HG02571 (cell line): Measurements from ENCODE around the gene NEK9.
A peak's percentile ranks its signal among the peaks of the same experiment; 100 is the strongest.

ENCODE experiments used
- ATAC-seq: cut with Tn5 transposase; IDR thresholded peaks from one replicate; pipeline ENCODE4 v1.9.1; 2021; ENCODE audit warnings: mild to moderate bottlenecking, moderate library complexity; ENCODE audit not compliant: unreplicated experiment

NEK9 gene

DNA sequence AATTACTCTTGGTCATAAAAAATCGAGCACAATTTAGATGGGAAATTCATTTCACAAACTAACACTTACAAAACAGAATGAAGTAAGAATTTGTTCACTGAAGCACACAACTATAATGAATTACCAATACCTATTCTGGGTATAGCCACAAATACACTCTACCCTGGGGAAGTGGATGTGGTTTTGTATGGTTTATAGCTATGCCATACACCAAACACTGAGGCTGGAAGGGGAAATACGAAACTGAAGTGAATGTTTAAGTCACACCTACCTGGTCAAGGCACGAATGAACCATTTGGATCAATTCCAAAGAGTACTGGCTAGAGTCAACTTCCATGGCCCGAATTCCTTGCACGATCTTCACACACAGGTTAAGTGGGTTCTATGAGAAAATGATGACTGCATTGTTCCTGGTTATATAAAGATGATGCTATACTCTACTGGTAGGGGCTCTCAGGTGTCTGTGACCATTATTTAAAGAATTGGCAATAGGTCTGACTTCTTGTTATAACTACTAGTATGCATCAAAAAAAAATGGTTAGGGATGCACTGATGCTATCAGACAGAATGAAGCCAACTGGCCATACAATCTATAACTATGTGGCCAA, 12.8 kb downstream of the NEK9 start:
- ATAC-seq = no peak

DNA sequence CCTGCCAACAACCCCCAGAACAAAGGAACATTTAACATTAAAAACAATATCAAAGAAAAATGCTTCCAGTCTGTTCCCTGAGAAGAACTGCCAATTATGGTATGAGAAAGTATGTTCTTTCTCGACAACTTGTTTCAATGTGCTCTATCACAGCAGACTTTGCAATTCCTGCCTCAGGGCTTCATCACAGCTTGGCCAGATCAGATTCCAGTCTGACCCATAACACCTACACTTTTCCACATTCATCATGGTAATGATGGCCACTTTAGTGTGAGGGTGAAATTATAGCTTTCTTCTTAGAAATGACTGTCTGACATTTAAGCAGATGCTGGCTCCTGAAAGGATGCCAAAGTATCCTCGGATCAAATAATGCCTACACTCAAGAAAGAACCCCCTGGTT, 17.0 kb downstream of the NEK9 start:
- ATAC-seq = no peak

DNA sequence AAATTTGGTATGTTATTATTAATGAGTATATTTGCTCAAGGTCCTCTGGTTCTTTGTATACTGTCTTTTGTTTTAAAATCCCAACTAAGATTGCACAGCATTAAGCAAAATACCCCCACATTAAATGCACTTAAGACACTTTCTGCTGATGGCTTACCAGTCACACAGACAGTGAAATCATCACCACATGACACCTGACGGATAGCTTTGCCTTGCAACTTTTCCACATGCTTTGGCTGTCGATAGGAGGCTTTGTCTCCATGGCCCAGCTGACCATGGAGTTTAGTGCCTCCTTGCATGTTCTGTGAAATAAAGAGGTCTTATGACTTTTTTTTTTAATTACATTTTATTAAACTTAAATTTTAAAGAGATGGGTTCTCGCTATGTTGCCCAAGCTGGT, 19.7 kb downstream of the NEK9 start:
- no peak for ATAC-seq

DNA sequence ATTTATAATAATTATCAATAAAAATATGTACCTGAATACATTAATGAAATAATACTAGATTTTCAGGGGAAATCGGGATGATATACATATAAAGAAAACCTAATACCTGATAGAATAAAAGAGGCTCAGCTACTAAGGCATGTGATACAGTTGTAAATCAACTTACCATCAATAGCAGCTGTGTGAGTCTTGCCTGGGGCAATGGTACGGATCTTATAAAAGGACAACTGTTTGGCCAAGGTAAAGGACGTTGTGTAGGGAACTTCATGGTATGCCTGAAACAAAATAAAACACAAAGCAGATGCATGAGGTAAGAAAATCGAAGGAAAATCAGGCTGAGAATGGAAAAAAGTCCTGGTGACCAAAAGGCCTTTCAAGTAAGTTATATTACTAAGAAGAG, 25.4 kb downstream of the NEK9 start:
- ATAC-seq = no peak

DNA sequence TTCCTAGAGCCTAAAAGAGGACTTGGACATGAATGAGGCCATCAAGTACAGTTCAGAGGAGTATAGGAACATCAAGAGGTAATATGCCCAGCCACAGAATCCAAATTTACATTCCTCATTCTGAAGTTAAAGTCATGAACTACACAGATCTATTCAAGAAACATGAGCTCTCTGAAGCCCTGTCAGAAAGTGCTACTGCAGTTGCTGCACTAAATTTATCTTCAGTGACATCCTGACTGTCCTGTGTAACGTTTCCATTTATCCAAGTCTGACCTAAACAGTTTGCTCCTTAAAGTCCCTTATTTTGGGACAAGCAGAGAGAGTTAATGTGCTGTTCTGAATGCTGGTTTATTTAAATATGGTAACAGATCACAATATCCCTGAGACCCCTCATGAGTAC, 28.2 kb downstream of the NEK9 start:
- ATAC-seq = no peak

DNA sequence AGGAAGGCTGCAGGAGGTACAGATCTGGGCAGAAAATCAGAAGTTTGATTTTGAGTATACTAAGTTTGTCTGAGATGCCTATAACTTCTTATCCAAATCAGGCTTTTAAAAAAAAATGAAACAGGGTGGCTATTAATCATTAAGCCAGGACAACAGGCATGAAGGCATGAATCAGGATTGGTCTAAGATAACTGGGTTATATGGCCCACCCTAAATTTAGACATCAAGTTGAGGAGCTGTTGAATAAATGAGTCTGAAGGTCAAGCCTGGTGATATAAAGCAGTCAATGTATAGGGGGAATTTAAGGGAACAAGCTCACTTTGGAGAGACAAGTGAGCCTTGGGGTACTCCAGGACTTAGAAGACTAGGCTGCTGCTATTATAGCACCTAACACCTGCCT, 28.6 kb downstream of the NEK9 start:
- no peak for ATAC-seq

DNA sequence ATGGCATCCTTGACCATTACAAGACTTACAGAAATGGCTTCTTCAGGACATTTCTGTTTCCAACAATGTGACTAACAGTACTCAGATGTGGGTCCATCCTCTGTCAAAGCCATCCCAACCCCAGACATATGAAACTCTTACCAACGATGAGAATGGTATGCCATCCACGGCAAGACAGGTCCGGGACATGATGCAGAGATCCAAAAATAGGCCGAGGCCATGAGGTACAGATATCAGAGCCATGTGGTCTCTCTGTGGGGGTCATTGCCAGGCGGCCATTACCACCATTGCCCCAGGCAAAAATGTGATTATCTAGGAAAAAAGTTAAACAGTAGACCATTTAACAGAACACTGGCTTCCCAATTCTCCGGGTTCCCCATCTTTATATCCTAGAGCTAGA, 29.9 kb downstream of the NEK9 start:
- ATAC-seq = no peak

DNA sequence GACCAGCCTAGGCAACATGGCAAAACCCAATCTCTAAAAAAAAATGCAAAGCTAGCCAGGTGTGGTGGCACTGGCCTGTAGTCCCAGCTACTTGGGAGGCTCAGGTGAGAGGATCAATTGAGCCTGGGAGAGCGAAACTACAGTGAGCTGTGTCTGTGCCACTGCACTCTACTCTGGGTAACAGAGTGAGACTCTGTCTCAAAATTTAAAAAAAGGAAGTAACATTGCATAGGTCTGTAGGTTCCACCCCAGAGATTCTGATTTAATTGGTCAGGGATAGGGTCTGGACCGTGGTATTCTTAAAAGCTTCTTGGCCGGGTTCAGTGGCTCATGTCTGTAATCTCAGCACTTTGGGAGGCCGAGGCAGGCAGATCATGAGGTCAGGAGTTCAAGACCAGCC, 31.2 kb downstream of the NEK9 start:
- ATAC-seq = no peak

DNA sequence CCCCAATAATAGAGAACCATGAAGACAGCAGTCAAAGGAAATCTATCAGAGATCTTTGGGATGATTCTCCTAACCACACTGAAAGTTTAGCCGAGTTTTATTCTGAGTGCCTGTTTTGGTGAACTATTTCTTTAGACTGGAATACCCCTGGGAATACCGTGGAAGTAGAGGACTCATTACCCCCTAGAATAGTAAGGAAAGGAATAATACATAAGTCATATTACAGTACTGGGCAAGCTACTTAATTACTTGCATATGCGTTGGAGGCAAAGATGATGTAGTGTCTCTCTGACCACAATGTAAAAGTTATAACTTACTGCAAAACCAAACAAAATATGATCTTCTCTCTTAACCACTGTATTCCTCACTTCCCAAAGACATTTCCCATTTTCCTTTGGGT, 32.0 kb downstream of the NEK9 start:
- no peak for ATAC-seq

DNA sequence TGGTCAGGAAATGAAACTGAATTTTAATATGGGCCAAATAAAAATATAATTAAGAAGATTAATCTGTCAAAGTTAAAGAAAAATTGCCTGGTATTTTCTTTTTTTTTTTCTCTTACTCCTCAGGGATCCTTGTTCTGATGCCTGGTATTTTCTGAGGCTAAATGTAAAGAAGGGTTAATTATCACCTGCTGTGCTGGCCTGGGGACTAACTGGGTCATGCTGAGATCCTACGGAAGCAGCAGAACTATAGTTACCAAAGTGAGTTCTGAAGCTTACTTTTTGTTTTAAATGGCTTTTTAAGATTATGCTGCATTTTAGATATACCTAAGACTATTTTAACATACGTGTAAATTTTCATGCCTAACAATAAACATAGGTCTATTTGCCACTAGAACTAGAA, 34.1 kb downstream of the NEK9 start:
- ATAC-seq = no peak

DNA sequence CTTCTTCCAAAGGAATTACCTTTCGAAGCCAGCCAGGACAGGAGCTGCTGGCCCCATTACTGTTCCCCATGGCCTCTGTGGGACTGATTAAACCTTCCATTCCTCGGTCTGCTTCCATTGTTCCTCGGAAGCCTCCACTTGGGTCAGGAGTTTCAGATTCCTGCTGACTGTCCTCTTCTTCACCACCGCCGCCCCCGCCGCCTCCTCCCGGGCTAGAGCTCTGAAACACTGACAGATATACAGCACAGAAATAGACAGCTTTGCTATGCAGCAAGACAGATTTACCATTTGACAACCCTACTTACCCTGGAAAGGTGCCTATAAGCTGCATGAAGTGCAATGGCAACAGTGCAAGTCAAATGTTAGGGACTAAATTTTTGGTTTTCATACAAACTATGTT, 35.6 kb downstream of the NEK9 start:
- no peak for ATAC-seq

DNA sequence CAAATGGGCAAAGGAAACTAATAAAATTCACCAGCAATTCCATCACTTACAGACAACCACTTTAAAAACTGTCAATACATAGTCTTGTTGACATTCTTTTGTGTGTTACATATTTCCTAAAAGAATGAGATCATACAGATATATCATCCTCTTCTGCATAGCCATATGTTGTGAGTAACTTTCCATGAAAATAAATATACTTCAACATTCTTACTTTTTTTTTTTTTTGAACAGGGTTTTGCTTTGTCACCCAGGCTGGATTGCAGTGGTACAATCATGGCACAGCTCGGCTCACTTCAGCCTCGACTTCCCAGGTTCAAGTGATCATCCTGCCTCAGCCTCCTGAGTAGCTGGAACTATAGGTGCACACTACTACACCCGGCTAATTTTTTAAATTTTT, 36.5 kb downstream of the NEK9 start:
- no peak for ATAC-seq

DNA sequence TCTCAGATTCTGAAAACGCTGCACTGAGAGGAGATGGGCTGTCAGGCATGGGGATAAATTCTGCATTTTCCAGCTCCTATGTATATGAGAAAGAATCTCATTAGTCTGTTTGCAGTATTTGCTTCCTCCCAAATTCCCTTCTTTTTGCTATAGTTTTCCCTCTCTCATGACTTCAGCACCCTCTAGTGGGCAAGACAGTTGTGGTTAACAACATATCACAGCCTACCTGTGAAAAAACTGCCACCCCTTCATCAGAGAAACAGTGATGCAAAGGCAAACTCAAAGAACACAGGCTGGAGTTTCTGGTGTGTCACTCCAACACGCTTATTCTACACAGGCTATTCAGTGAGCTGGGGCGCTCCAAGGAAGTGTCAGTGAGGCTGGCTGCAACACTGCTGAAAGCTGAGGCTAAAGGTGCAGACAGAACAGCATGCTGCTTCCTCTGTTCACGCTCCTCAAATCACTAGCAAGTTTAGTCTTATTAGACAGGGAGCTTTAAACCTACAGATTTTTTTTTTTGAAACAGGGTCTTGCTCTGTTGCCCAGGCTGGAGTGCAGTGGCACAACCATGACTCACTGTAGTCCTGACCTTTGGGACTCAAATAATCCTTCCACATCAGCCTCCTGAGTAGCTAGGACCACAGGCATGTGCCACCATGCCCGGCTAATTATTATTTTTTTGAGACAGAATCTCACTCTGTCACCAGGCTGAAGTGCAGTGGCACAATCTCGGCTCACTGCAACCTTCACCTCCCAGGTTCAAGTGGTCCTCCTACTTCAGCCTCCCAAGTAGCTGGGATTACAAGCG, 38.1 kb downstream of the NEK9 start:
- no peak for ATAC-seq

DNA sequence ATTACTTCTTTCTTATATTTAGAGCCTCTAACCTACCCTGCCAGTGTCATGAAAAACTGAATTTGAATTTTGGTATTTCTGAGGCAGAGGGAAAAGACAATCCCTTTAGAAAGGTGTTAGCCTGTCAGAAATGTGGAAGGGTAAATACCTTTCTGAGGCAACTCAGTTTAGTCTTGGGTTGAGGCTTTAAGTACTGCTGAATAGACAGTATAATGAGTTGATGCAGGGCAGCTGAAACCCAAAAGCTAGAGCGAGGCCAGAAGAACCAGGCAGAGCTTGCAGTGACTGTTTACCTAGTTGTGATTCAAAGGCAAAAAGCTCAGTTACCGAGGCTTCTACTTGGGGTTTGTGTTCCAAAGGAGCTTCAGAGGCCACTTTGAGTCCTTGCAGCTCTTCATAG, 38.7 kb downstream of the NEK9 start:
- ATAC-seq = no peak

DNA sequence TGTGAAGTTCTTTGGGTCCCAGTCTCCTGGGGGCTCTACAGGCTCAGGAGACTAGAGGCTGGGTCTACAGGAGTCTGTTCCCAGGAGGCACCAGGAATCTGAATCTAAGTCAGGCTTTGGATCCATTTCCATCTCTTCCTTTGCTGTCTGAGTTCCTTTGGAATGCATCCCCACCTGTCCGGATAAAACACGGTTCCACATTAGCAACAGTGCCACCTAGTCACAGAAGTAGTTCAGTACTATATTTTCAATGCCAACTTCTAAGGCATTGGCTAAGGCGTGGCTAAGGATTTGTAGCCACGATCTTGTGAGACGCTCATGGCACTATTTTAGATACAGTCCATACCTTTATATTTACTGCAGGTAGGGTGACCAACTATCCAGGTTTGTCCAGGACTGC, 42.3 kb downstream of the NEK9 start:
- ATAC-seq = no peak

DNA sequence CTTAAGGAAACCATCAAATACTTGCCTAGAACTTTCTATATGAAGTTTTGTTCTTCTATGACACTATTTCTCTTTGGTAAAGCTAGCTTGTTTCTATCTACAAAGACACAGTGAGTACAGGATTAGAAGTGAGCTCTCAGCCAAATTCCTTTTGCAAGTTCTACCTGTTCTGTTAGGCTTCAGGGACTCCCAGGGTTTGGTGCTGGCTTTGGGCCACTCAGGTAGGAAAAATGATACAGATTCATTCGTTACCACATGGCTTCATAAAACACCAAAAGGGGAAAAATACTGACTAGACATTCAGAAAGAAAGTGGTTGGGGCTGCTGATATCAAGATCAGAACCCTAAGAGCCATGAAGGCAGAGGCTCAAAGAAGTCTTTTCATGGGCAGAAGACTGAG, 43.6 kb downstream of the NEK9 start:
- no peak for ATAC-seq

DNA sequence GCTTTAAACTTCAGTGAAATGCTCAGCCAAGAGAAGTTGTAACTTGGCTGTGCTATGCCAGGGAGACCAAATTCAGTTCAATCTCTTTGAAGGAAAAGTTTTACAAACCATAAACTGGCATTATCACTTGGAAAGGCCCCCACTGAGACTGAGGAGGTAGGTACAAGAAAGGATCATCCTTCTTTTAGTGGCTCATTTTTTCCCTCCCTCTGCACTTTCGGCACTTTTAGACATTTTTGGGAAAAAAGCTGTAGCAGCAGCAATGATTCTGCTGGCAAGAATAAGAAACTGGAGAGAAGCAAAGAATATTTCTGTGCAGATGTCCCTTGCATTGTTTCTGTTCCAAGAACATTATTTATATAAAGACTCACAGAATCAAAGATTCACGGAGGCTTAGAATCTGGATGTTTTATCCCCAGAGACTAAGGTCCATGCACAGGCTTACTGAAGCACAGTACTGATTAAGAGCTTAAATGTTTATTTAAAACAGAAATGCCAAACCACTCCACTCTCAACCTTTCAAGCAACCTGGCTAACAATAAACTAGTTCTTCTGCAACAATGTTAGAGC, 45.1 kb downstream of the NEK9 start:
- no peak for ATAC-seq

DNA sequence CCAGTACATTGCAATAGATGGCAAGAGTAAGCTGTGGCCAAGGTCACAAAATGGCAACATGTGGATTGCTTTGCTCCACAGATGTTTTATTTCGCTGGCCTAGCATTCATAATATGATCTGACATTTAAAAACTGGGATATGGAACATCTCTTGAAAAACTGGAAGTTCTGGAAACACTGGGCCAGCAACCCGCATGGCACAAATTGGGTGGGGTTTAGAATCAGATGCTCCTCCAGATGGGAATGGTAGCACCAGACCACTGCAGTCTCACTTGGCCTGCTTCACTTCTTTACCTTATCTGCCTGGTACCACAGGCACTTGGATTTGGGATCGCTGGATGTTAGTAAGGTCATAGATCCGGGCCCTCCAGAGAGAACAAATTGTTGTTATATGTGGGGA, 47.3 kb downstream of the NEK9 start:
- no peak for ATAC-seq

DNA sequence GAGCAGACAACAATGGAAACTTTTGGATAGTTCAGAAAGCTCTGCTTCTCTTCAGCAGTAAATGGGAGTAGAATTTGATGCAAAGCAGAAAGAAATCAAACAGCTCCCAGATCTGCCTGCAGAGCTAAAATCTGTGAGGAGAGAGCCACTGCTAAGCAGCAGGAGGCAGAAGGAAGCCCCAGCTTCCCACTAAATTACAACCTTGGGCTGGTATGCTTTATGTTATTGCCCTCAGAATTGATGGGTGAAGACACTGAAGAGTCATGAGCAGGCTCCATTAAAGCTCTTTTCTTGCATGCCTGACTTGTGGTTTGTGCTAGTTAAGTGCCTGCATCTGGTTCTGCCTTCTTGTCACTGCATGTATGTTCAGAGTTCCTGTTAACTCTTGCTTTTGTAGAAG, 49.1 kb downstream of the NEK9 start:
- ATAC-seq = no peak

DNA sequence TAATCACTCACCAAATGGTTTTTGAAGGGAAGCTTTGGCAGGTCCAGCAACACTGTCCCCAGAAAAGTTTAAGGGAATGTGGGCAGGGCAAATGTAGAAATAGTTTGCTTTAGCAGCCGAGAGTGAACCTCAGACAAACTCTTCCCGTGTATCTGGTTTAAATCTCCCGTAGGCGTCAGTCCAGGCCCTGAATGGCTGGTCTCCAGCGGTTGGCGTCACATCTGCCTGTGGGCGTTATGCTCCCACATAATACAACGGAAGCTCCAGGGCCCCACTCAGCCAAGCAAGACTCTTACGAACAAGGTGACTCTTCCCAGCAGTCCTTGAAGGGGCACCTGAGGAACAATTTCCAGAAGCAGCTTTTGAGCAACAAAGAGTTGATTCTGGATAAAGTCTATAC, 56.5 kb downstream of the NEK9 start:
- ATAC-seq = no peak

DNA sequence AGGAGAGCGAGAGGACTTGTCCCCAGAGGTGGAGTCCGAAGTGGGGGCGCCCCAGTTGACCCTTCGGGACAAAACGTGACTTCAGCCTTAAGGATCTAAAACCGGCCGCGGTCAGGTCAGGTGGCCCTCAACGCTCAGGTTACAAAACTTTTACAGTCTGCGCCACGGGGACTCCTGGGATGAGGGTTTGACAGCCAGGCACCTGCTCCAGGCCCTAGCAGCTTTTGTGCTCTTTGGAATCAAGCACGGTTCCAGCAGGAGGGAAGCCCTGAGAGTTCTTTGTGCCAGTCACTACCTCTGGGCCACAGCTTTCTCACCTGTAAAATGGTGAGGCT, 57.1 kb downstream of the NEK9 start:
- no peak for ATAC-seq

DNA sequence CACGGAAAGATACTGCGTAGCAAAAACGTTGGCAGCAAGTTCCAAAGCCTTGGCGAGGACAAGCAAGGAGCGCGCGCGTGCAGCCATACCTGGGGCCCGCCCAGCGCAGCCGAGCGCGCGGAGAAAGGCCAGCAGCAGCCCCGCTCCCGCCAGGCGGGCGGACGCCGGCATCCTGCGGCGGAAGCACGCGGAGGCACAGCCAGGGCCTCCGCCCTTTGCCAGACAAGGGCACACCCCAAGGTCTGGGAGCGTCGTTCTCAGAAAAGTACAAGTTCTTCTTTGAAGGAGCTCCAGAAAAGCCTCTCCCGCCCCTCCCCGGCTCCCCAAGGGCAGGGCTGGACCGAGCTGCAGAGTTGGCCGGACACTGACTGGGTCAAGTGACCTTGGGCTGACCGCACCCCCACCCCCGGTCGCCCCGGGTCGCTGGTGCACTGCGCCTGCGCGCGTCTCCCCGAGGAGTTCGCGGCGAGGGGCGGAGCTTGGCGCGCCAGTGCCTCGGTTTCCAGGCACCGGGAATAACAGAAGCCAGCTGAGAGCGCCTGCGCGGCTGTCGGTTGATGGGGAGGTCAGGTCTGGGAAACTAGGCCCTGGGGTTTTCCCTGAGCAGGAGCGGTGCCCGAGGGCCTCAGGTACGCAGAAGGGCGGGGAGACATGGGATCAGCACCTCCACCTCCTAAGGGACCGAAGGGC, 57.6 kb downstream of the NEK9 start, which contains the start of gene ZC2HC1C:
Gene ZC2HC1C, plus strand, starts transcription at position 521 of the 690 bp plus-strand sequence. CDS start 933 bp downstream, outside the sequence.
- ATAC-seq = peak; percentile 69
